Keratinocyte (primary cell): ENCODE results near the gene CD177.

Experiments used
- EZH2 ChIP-seq: IDR thresholded peaks from one replicate; pipeline ENCODE4 v1.6.1; 2012; ENCODE audit warnings: inconsistent platforms, mild to moderate bottlenecking, low read length, moderate library complexity
- TF ChIP-seq, protein P1 (sequence below), 3 experiments: IDR thresholded peaks in 1 of 3; conservative IDR thresholded peaks in 1 of 3; optimal IDR thresholded peaks in 1 of 3; 2 replicates in 2 of 3; 3 replicates in 1 of 3; pipeline versions ENCODE3 to v1.5.1; 2011; ENCODE audit warnings: low read length in 3 of 3, mild to moderate bottlenecking in 3 of 3, moderate library complexity in 2 of 3, control low read depth in 1 of 3, inconsistent platforms in 1 of 3; ENCODE audit not compliant: insufficient read depth in 2 of 3; ENCODE audit errors: extremely low read depth in 1 of 3

DNA sequence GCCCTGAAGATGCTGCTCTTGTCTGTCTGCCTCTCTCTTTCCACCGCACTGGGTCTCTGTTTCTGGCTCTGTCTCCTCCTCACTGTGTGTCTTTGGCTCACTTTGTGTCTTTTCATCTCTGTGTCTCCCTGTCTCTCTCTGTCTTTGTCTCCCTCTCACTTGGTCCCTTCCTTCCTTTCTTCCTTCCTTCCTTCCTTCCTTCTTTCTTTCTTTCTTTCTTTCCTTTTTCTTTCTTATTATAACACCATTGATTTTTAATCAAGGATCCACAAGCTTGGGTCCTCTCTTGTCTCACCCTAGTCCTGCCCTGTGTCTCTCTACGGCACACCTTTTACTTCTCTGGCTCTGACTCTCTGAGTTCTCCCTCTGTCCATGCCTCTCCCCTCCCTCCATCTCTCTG, 14.3 kb downstream of the CD177 start:
- no peak for TF ChIP-seq EZH2
- TF ChIP-seq, protein P1, sequence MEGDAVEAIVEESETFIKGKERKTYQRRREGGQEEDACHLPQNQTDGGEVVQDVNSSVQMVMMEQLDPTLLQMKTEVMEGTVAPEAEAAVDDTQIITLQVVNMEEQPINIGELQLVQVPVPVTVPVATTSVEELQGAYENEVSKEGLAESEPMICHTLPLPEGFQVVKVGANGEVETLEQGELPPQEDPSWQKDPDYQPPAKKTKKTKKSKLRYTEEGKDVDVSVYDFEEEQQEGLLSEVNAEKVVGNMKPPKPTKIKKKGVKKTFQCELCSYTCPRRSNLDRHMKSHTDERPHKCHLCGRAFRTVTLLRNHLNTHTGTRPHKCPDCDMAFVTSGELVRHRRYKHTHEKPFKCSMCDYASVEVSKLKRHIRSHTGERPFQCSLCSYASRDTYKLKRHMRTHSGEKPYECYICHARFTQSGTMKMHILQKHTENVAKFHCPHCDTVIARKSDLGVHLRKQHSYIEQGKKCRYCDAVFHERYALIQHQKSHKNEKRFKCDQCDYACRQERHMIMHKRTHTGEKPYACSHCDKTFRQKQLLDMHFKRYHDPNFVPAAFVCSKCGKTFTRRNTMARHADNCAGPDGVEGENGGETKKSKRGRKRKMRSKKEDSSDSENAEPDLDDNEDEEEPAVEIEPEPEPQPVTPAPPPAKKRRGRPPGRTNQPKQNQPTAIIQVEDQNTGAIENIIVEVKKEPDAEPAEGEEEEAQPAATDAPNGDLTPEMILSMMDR (optimal IDR thresholded peaks at IDR 0.05 in 1 of 3, IDR thresholded peaks at IDR 0.05 in 1 of 3, conservative IDR thresholded peaks at IDR 0.05 in 1 of 3; ENCODE audit: extremely low read depth in 1 of 3, insufficient read depth in 2 of 3, low read length in 3 of 3) = no peak
